Lower lobe of right lung (tissue), 2 donors: ENCODE measurements around the gene FXYD4. TPM values are rescaled to one million over a fixed set of nuclear protein-coding genes. Genes with fewer than 3 reads are reported as not detected.

Experiments used
- ATAC-seq, 2 donors: fragments of 200-7000 bp; cut with Tn5 transposase; one replicate each; pipeline ENCODE4 v1.9.1; 2020 to 2022; ENCODE audit warnings: mild to moderate bottlenecking in 2 of 2, moderate library complexity in 2 of 2
- DNase-seq: peaks from one replicate; pipeline ENCODE4 v3.0.0-alpha.2; 2020
- H3K27ac ChIP-seq: fragments of 200-600 bp; one replicate; pipeline ENCODE4 v1.8.0; 2022
- H3K27me3 ChIP-seq: fragments of 200-600 bp; one replicate; pipeline ENCODE4 v1.8.0; 2022; ENCODE audit warnings: low read depth
- H3K36me3 ChIP-seq: fragments of 200-600 bp; one replicate; pipeline ENCODE4 v1.8.0; 2022; ENCODE audit warnings: mild to moderate bottlenecking
- H3K4me1 ChIP-seq: fragments of 200-600 bp; one replicate; pipeline ENCODE4 v1.8.0; 2022
- H3K4me3 ChIP-seq: fragments of 200-600 bp; one replicate; pipeline ENCODE4 v1.8.0; 2022; ENCODE audit warnings: mild to moderate bottlenecking
- H3K9me3 ChIP-seq: fragments of 200-600 bp; one replicate; pipeline ENCODE4 v1.8.0; 2022
- CTCF ChIP-seq: fragments of 200-600 bp; IDR thresholded peaks from one replicate; pipeline ENCODE4 v1.8.0; 2022; ENCODE audit warnings: antibody characterized with exemption, mild to moderate bottlenecking
- intact Hi-C: fragments of 100-400 bp; cut with DNase I; formaldehyde crosslinking; loops from one replicate; pipeline ENCODE4 v1.11.0; 2022
- total RNA-seq: library from RNA; stranded (reverse); fragmentation: NEBNext Ultra II Directional; extraction: Animal tissue kit (Norgen Biotek cat#: 25700); gene quantifications from one replicate; pipeline ENCODE4 v1.2.1, GENCODE V29; 2021
- donor health status: DM: no; HTN: yes; CAD: no; lungs with severe emphysema.

FXYD4 gene
- total RNA-seq, 1 donor from 2014 or later, result not detected

GRCh38 chr10:43341450-43341849 lies 30.0 kb upstream of the FXYD4 start:
- Histone ChIP-seq H3K4me1 (peaks cover 18% of the 10 kb centered on the region), H3K27ac (no peak overlapping the region), H3K36me3 (no peaks in the 10 kb centered on the region)

GRCh38 chr10:43342279-43343125 lies 28.9 kb upstream of the FXYD4 start:
- intact Hi-C loops, result no loop called here
- Histone ChIP-seq H3K9me3 (no peaks in the 10 kb centered on the region), H3K27me3 (no peaks in the 10 kb centered on the region), H3K36me3 (no peaks in the 10 kb centered on the region), H3K27ac (no peak overlapping the region), H3K4me3 (no peak overlapping the region), H3K4me1 (peaks cover 13% of the 10 kb centered on the region)
- DNase-seq, result no peak
- TF ChIP-seq CTCF, result no peak
- no peak for ATAC-seq

More at GRCh38 chr10:43341450-43341849, 30.0 kb upstream of the FXYD4 start:
- Histone ChIP-seq H3K9me3 (no peaks in the 10 kb centered on the region), H3K4me3 (no peak overlapping the region), H3K27me3 (no peaks in the 10 kb centered on the region)
- no peak for ATAC-seq
- no peak for DNase-seq
- TF ChIP-seq CTCF, result no peak
- intact Hi-C loops, result no loop called here

- Histone ChIP-seq H3K27ac (no peak overlapping the region), H3K4me3 (no peak overlapping the region), H3K4me1 (peaks cover 16% of the 10 kb centered on the region), H3K27me3 (no peaks in the 10 kb centered on the region), H3K9me3 (no peaks in the 10 kb centered on the region), H3K36me3 (no peaks in the 10 kb centered on the region)
- no peak for TF ChIP-seq CTCF
- DNase-seq, result no peak
- no peak for ATAC-seq
- intact Hi-C loops, result no loop called here
Measured at GRCh38 chr10:43343126-43343525, 28.3 kb upstream of the FXYD4 start.

- TF ChIP-seq CTCF, result no peak
- ATAC-seq (no peak), DNase-seq (no peak)
- peaks cover 18% of the 10 kb centered on the region for H3K4me1 ChIP-seq
- H3K36me3 ChIP-seq, result no peaks in the 10 kb centered on the region
- intact Hi-C loops, result no loop called here
- H3K27ac ChIP-seq, result no peak overlapping the region
- H3K27me3 ChIP-seq, result no peaks in the 10 kb centered on the region
- H3K4me3 ChIP-seq, result no peak overlapping the region
- no peaks in the 10 kb centered on the region for H3K9me3 ChIP-seq
Measured at GRCh38 chr10:43344051-43344450, 27.4 kb upstream of the FXYD4 start.

- Histone ChIP-seq H3K36me3 (no peaks in the 10 kb centered on the region), H3K9me3 (no peaks in the 10 kb centered on the region), H3K4me3 (no peak overlapping the region), H3K4me1 (peaks cover 5% of the 10 kb centered on the region), H3K27me3 (peaks cover 14% of the 10 kb centered on the region), H3K27ac (no peak overlapping the region)
- intact Hi-C loops, result no loop called here
- no peak for TF ChIP-seq CTCF
- ATAC-seq, result no peak
- DNase-seq, result no peak
Measured at GRCh38 chr10:43347997-43348396, 23.4 kb upstream of the FXYD4 start.
